ENCODE data around the gene MACF1.
A peak's percentile ranks its signal among the peaks of the same experiment; 100 is the strongest.

Gene MACF1

GRCh38 chr1:39368045-39368444 lies 163.6 kb downstream of the MACF1 start:
- no peak for DNase-seq

GRCh38 chr1:39369565-39369964 lies 165.1 kb downstream of the MACF1 start:
- DNase-seq, result no peak

GRCh38 chr1:39370602-39371001 lies 166.1 kb downstream of the MACF1 start:
- DNase-seq, result no peak

GRCh38 chr1:39372105-39372504 lies 167.6 kb downstream of the MACF1 start:
- no peak for DNase-seq

GRCh38 chr1:39376656-39377055 lies 172.2 kb downstream of the MACF1 start:
- no peak for DNase-seq

- peak; percentile 18 for DNase-seq
Observed at GRCh38 chr1:39378377-39378776, 173.9 kb downstream of the MACF1 start.

- no peak for DNase-seq
Observed at GRCh38 chr1:39379187-39379586, 174.7 kb downstream of the MACF1 start.

- no peak for DNase-seq
Observed at GRCh38 chr1:39380036-39380435, 175.5 kb downstream of the MACF1 start.

- DNase-seq, result no peak
Observed at GRCh38 chr1:39381839-39382238, 177.3 kb downstream of the MACF1 start.

- DNase-seq, result no peak
Observed at GRCh38 chr1:39384305-39384704, 179.8 kb downstream of the MACF1 start.

GRCh38 chr1:39385067-39385988 lies 180.8 kb downstream of the MACF1 start:
- no peak for DNase-seq

GRCh38 chr1:39386997-39387396 lies 182.5 kb downstream of the MACF1 start:
- no peak for DNase-seq

GRCh38 chr1:39387452-39387851 lies 183.0 kb downstream of the MACF1 start:
- no peak for DNase-seq

- no peak for DNase-seq
Observed at GRCh38 chr1:39391691-39392679, 187.5 kb downstream of the MACF1 start.

GRCh38 chr1:39392851-39393573 lies 188.5 kb downstream of the MACF1 start:
- DNase-seq, result no peak

- DNase-seq, result no peak
Observed at GRCh38 chr1:39393645-39394044, 189.2 kb downstream of the MACF1 start.

- no peak for DNase-seq
Observed at GRCh38 chr1:39394059-39394458, 189.6 kb downstream of the MACF1 start.

- DNase-seq, result no peak
Observed at GRCh38 chr1:39394598-39394997, 190.1 kb downstream of the MACF1 start.

GRCh38 chr1:39395357-39395831 lies 190.9 kb downstream of the MACF1 start:
- DNase-seq, result no peak

GRCh38 chr1:39396671-39397070 lies 192.2 kb downstream of the MACF1 start:
- no peak for DNase-seq

GRCh38 chr1:39397487-39397886 lies 193.0 kb downstream of the MACF1 start:
- DNase-seq, result no peak

GRCh38 chr1:39398278-39399021 lies 194.0 kb downstream of the MACF1 start:
- DNase-seq, result peak; percentile 15

Data from NCI-H2171 treated with DMSO at 0.1 percent for 48 hours (cell line).